Loucy (cell line): ENCODE data around the gene MTF1.

ENCODE experiments used
- H2AFZ ChIP-seq: fragments of 200-600 bp; sonication (generic); 2 replicates; pipeline ENCODE4 v1.6.0; 2016; ENCODE audit warnings: antibody characterized with exemption, mild to moderate bottlenecking, low read length, moderate library complexity
- H3F3A ChIP-seq: fragments of 200-600 bp; 2 replicates; pipeline ENCODE4 v1.6.0; 2016; ENCODE audit warnings: antibody characterized with exemption, low read depth, mild to moderate bottlenecking
- H3K27me3 ChIP-seq: fragments of 200-600 bp; sonication (generic); 2 replicates; pipeline ENCODE4 v1.6.1; 2014; ENCODE audit warnings: low read length, mild to moderate bottlenecking; ENCODE audit not compliant: insufficient read depth, poor library complexity, severe bottlenecking
- H3K36me3 ChIP-seq: fragments of 200-600 bp; sonication (generic); 2 replicates; pipeline ENCODE4 v1.6.1; 2016; ENCODE audit warnings: low read length; ENCODE audit not compliant: insufficient read depth
- H3K4me1 ChIP-seq: fragments of 200-600 bp; sonication (generic); 2 replicates; pipeline ENCODE4 v1.5.1; 2014; ENCODE audit warnings: low read length, mild to moderate bottlenecking; ENCODE audit not compliant: insufficient read depth, poor library complexity, severe bottlenecking
- H3K4me2 ChIP-seq: fragments of 200-600 bp; sonication (generic); 2 replicates; pipeline ENCODE4 v1.6.0; 2014; ENCODE audit warnings: antibody characterized with exemption, low read length, low read depth, mild to moderate bottlenecking; ENCODE audit not compliant: poor library complexity, severe bottlenecking
- H3K4me3 ChIP-seq: fragments of 200-600 bp; sonication (generic); 2 replicates; pipeline ENCODE4 v1.5.1; 2014; ENCODE audit warnings: low read length, mild to moderate bottlenecking, mixed read lengths; ENCODE audit not compliant: poor library complexity, severe bottlenecking
- H3K79me2 ChIP-seq: fragments of 200-600 bp; sonication (generic); 2 replicates; pipeline ENCODE4 v1.6.1; 2014; ENCODE audit warnings: low read length; ENCODE audit not compliant: insufficient read depth
- H3K9ac ChIP-seq: fragments of 200-600 bp; sonication (generic); 2 replicates; pipeline ENCODE4 v1.6.0; 2014; ENCODE audit warnings: mild to moderate bottlenecking, low read depth, low read length, moderate library complexity; ENCODE audit not compliant: poor library complexity, severe bottlenecking
- H3K9me2 ChIP-seq: fragments of 200-600 bp; sonication (generic); replicated peaks from 2 replicates; pipeline ENCODE4 v1.6.1; 2016; ENCODE audit warnings: low read depth, low read length, mixed read lengths
- H3K9me3 ChIP-seq: fragments of 200-600 bp; sonication (generic); 2 replicates; pipeline ENCODE4 v1.6.1; 2014; ENCODE audit warnings: mild to moderate bottlenecking, antibody characterized with exemption, low read length, low read depth; ENCODE audit not compliant: insufficient read depth
- H4K20me1 ChIP-seq: fragments of 200-600 bp; sonication (generic); 2 replicates; pipeline ENCODE4 v1.6.0; 2014; ENCODE audit warnings: antibody characterized with exemption, low read length, mild to moderate bottlenecking; ENCODE audit not compliant: insufficient read depth, poor library complexity, severe bottlenecking
- CTCF ChIP-seq: fragments of 200-600 bp; sonication (generic); conservative IDR thresholded peaks from 2 replicates; pipeline ENCODE4 v1.5.1; 2014; ENCODE audit warnings: mild to moderate bottlenecking, antibody characterized with exemption, low read length
- EZH2phosphoT487 ChIP-seq: fragments of 200-600 bp; IDR thresholded peaks from 2 replicates; pipeline ENCODE4 v1.6.1; 2018; ENCODE audit warnings: antibody characterized with exemption, mild to moderate bottlenecking, moderate library complexity, borderline replicate concordance

Gene MTF1

GRCh38 chr1:37851262-37851661 lies 8.1 kb downstream of the MTF1 start:
- H3K36me3 ChIP-seq, result peaks cover 8% of the 10 kb centered on the region; the same call in 1 of the 2 replicates

GRCh38 chr1:37850352-37850955 lies 8.9 kb downstream of the MTF1 start:
- Histone ChIP-seq H3K4me3 (no peak overlapping the region), H3K27me3 (no peaks in the 10 kb centered on the region), H3K36me3 (peaks cover 8% of the 10 kb centered on the region; the same call in 1 of the 2 replicates), H3K9me2 (no peaks in the 10 kb centered on the region), H3K79me2 (peaks cover 56% of the 10 kb centered on the region), H3F3A (no peaks in the 10 kb centered on the region), H4K20me1 (no peaks in the 10 kb centered on the region), H2AFZ (no peak overlapping the region), H3K9me3 (no peaks in the 10 kb centered on the region), H3K4me1 (peaks cover 40% of the 10 kb centered on the region), H3K9ac (no peak overlapping the region), H3K4me2 (no peak overlapping the region)
- TF ChIP-seq CTCF (no peak), EZH2phosphoT487 (no peak)

More at GRCh38 chr1:37851262-37851661, 8.1 kb downstream of the MTF1 start:
- Histone ChIP-seq H2AFZ (no peak overlapping the region), H3K79me2 (peaks cover 56% of the 10 kb centered on the region), H3F3A (no peaks in the 10 kb centered on the region), H4K20me1 (no peaks in the 10 kb centered on the region), H3K4me2 (peak overlapping the region; percentile 43), H3K9me2 (no peaks in the 10 kb centered on the region), H3K27me3 (no peaks in the 10 kb centered on the region), H3K4me3 (no peak overlapping the region), H3K9ac (no peak overlapping the region), H3K9me3 (no peaks in the 10 kb centered on the region), H3K4me1 (peaks cover 44% of the 10 kb centered on the region)
- TF ChIP-seq CTCF, result no peak
- no peak for TF ChIP-seq EZH2phosphoT487

- Histone ChIP-seq H3K4me2 (no peak overlapping the region), H2AFZ (no peak overlapping the region), H3K79me2 (peaks cover 52% of the 10 kb centered on the region), H3K4me3 (no peak overlapping the region), H3K9me2 (no peaks in the 10 kb centered on the region), H3K27me3 (no peaks in the 10 kb centered on the region), H3K9me3 (no peaks in the 10 kb centered on the region), H3K36me3 (peaks cover 8% of the 10 kb centered on the region; the same call in 1 of the 2 replicates), H3K4me1 (peaks cover 37% of the 10 kb centered on the region), H3F3A (no peaks in the 10 kb centered on the region), H4K20me1 (no peaks in the 10 kb centered on the region), H3K9ac (no peak overlapping the region)
- TF ChIP-seq EZH2phosphoT487 (no peak), CTCF (no peak)
Measured at GRCh38 chr1:37849480-37849879, 9.9 kb downstream of the MTF1 start.
